Heart right ventricle (tissue), 16 donors: ENCODE results near the gene ZMYM2. TPM values are rescaled to one million over a fixed set of nuclear protein-coding genes. Genes with fewer than 3 reads are reported as not detected.

Source experiments
- ATAC-seq, 8 donors: fragments of 200-7000 bp; cut with Tn5 transposase; one replicate each; pipeline ENCODE4 v1.9.1; 2020; ENCODE audit warnings: mild to moderate bottlenecking in 8 of 8, moderate library complexity in 8 of 8, moderate number of reproducible peaks in 1 of 8
- DNase-seq, 2 donors: peaks; one replicate each; pipeline ENCODE4 v3.0.0-alpha.2; 2020
- H3K27ac ChIP-seq, 10 donors: fragments of 200-600 bp; sonication (generic) in 2 of 10; one replicate each; pipeline versions ENCODE4 v1.5.0 to v1.8.0; 2020 to 2022; ENCODE audit warnings: mild to moderate bottlenecking in 3 of 10
- H3K27me3 ChIP-seq, 7 donors: fragments of 200-600 bp; one replicate each; pipeline ENCODE4 v1.8.0; 2021 to 2022; ENCODE audit warnings: mild to moderate bottlenecking in 2 of 7
- H3K36me3 ChIP-seq, 9 donors: fragments of 200-600 bp; sonication (generic) in 1 of 9; one replicate each; pipeline versions ENCODE4 v1.5.0 to v1.8.0; 2020 to 2022; ENCODE audit warnings: mild to moderate bottlenecking in 2 of 9
- H3K4me1 ChIP-seq, 9 donors: fragments of 200-600 bp; sonication (generic) in 1 of 9; one replicate each; pipeline versions ENCODE4 v1.5.0 to v1.8.0; 2020 to 2022; ENCODE audit warnings: mild to moderate bottlenecking in 4 of 9
- H3K4me3 ChIP-seq, 10 donors: fragments of 200-600 bp; sonication (generic) in 2 of 10; one replicate each; pipeline versions ENCODE4 v1.5.0 to v1.8.0; 2020 to 2022; ENCODE audit warnings: mild to moderate bottlenecking in 7 of 10, moderate library complexity in 2 of 10
- H3K9me3 ChIP-seq, 11 donors: fragments of 200-600 bp in 10 of 11; sonication (generic) in 2 of 11; one replicate each; pipeline versions ENCODE4 v1.5.0 to v1.8.0; 2013 to 2022; ENCODE audit warnings: mild to moderate bottlenecking in 2 of 11, control low read depth in 1 of 11, moderate library complexity in 1 of 11
- CTCF ChIP-seq, 9 donors: fragments of 200-600 bp; sonication (generic) in 2 of 9; IDR thresholded peaks; one replicate each; pipeline versions ENCODE4 v1.5.0 to v1.8.0; 2021 to 2022; ENCODE audit warnings: antibody characterized with exemption in 9 of 9, mild to moderate bottlenecking in 5 of 9, moderate library complexity in 1 of 9
- WGBS, 2 donors: extraction: QIAGEN DNeasy Blood & Tissue Kit; methylation state at CpG; one replicate each; pipeline ENCODE4 v1.1.7; 2013; ENCODE audit warnings: inconsistent platforms in 1 of 2; 5-methylcytosine and 5-hydroxymethylcytosine counted together
- intact Hi-C, 10 donors: fragments of 100-400 bp; cut with DNase I; formaldehyde crosslinking; loops; one replicate each; pipeline versions ENCODE4 v1.11.1 to v1.14.2; 2022
- polyA plus RNA-seq, 2 donors: library from polyadenylated mRNA; stranded (reverse); fragments of 200-250 nt; gene quantifications; one replicate each; pipeline ENCODE4 v1.2.3, GENCODE V29; 2013
- total RNA-seq, 10 donors: library from RNA; stranded (reverse); fragmentation: NEBNext Ultra II Directional in 3 of 10; extraction: Animal tissue kit (Norgen Biotek cat#: 25700) in 3 of 10; gene quantifications; one replicate each; pipeline versions ENCODE4 v1.2.1 to v1.2.4, GENCODE V29; 2021 to 2023
- donor health status: Arrhythmogenic right ventricular cardiomyopathy.
- donor health status: ischemic (EF 13 %, LVEDD 7.1; RV severe dilation, severe dysfunction).
- donor health status: healthy with polysubstance abuse.
- donor health status: DM: no; HTN: yes; CAD: no.
- donor health status: DM: no; HTN: no; CAD: no.
- donor health status: ischemic (EF 25% LVEDD 6.9; RV normal size, moderate dysfunction).
- donor health status: ischemic (EF 25% LVEDD 5.7; RV mildly dilated, moderate dysfunction).
- donor health status: healthy.
- donor health status: DM: yes; HTN: yes; CAD: no.
- donor health status: Ischemic cardiomyopathy.
- donor health status: ischemic (EF 35%, LVEDD 5.7; RV mildly dilated, moderate dysfunction).
- donor health status: nonischemic (EF 11% LVEDD 7.7; RV severe dilation, severe dysfunction).
- donor health status: DM: yes; HTN: yes; CAD: no.
- donor health status: PGD.
- donor health status: ischemic (EF 29% LVEDD 5.4; RV normal size, mild dysfunction).
- donor health status: nonischemic (EF 23%, LVEDD 6.1; RV moderate dilation, normal function).

Gene ZMYM2
- total and polyA plus RNA-seq, 12 donors, result 9.2 to 68.5 (median 49.9) TPM

DNA sequence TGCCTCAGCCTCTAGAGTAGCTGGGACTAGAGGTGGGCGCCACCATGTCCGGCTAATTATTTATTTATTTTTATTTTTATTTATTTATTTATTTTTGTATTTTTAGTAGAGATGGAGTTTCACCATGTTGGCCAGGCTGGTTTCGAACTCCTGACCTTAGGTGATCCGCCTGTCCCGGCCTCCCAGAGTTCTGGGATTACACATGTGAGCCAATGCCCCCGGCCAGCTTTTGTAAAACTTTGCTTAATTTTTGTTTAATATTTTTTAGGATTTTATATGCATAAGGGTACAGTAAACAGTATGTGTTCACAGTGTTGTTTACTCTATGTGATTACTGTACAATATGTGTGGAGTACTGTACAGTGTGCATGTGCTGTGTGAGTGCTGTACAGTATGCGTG is 98.7 kb downstream of the ZMYM2 start:
- Histone ChIP-seq H3K27ac (no peak overlapping the region), H3K9me3 (no peaks in the 10 kb centered on the region), H3K4me1 (peaks cover 0 to 16% (median 4%) of the 10 kb centered on the region in 9 donors), H3K36me3 (peaks cover 0 to 97% (median 45%) of the 10 kb centered on the region in 9 donors), H3K27me3 (no peaks in the 10 kb centered on the region), H3K4me3 (no peak overlapping the region)
- TF ChIP-seq CTCF (IDR thresholded peaks at IDR 0.05), result no peak
- WGBS, 2 donors, result 95 to 97% methylated on average over 7 of the region's 7 CpGs
- DNase-seq (no peak), ATAC-seq (no peak)
- intact Hi-C loops, result loop anchor here in 4 of 10 donors (5.0 to 10.0 kb wide), 2 partner anchors 105 to 108 kb away; partner anchors contain the start of gene GJA3 (in 4 of the 4)

- peak in 2 of 9 donors; percentile 12 to 30 for TF ChIP-seq CTCF (IDR thresholded peaks at IDR 0.05)
- no peak for ATAC-seq
- 92 to 97% methylated on average over 1 of the region's 1 CpG for WGBS, 2 donors
- H3K27me3 ChIP-seq, result no peaks in the 10 kb centered on the region
- H3K9me3 ChIP-seq, result no peaks in the 10 kb centered on the region
- no peak overlapping the region for H3K4me3 ChIP-seq
- peaks cover 0 to 9% (median 0%) of the 10 kb centered on the region in 9 donors for H3K4me1 ChIP-seq
- H3K27ac ChIP-seq, result no peak overlapping the region
- peaks cover 0 to 97% (median 43%) of the 10 kb centered on the region in 9 donors for H3K36me3 ChIP-seq
- intact Hi-C loops, result loop anchor here in 4 of 10 donors (5.0 to 10.0 kb wide), 2 partner anchors 104 to 107 kb away; partner anchors contain the start of gene GJA3 (in 4 of the 4)
- DNase-seq, result no peak
These were observed 99.4 kb downstream of the ZMYM2 start for GRCh38 chr13:20057963-20058362.

GRCh38 chr13:20058476-20058875 is 99.9 kb downstream of the ZMYM2 start:
- DNase-seq (no peak), ATAC-seq (no peak)
- Histone ChIP-seq H3K4me1 (peaks cover 0 to 4% (median 0%) of the 10 kb centered on the region in 9 donors), H3K36me3 (peaks cover 0 to 99% (median 42%) of the 10 kb centered on the region in 9 donors), H3K27ac (no peak overlapping the region), H3K4me3 (no peak overlapping the region), H3K27me3 (no peaks in the 10 kb centered on the region), H3K9me3 (no peaks in the 10 kb centered on the region)
- intact Hi-C loops, result loop anchor here in 4 of 10 donors (5.0 to 10.0 kb wide), 2 partner anchors 104 to 106 kb away; partner anchors contain the start of gene GJA3 (in 4 of the 4)
- WGBS, 2 donors, result 95 to 98% methylated on average over 1 of the region's 1 CpG
- no peak for TF ChIP-seq CTCF (IDR thresholded peaks at IDR 0.05)

GRCh38 chr13:20064128-20064527 is 105.6 kb downstream of the ZMYM2 start:
- Histone ChIP-seq H3K9me3 (no peaks in the 10 kb centered on the region), H3K27me3 (no peaks in the 10 kb centered on the region), H3K4me3 (no peak overlapping the region), H3K27ac (no peak overlapping the region), H3K36me3 (peaks cover 0 to 98% (median 69%) of the 10 kb centered on the region in 9 donors), H3K4me1 (no peaks in the 10 kb centered on the region)
- DNase-seq (no peak), ATAC-seq (no peak)
- WGBS, 2 donors, result 98 to 100% methylated on average over 1 of the region's 1 CpG
- TF ChIP-seq CTCF (IDR thresholded peaks at IDR 0.05), result no peak
- intact Hi-C loops, result no loop called here
